ENCODE data around the gene ECM2. TPM values are rescaled to one million over a fixed set of nuclear protein-coding genes. Genes with fewer than 3 reads are reported as not detected.

ECM2 gene
- total RNA-seq, 1 donor from 2014 or later: 0.18 TPM

DNA sequence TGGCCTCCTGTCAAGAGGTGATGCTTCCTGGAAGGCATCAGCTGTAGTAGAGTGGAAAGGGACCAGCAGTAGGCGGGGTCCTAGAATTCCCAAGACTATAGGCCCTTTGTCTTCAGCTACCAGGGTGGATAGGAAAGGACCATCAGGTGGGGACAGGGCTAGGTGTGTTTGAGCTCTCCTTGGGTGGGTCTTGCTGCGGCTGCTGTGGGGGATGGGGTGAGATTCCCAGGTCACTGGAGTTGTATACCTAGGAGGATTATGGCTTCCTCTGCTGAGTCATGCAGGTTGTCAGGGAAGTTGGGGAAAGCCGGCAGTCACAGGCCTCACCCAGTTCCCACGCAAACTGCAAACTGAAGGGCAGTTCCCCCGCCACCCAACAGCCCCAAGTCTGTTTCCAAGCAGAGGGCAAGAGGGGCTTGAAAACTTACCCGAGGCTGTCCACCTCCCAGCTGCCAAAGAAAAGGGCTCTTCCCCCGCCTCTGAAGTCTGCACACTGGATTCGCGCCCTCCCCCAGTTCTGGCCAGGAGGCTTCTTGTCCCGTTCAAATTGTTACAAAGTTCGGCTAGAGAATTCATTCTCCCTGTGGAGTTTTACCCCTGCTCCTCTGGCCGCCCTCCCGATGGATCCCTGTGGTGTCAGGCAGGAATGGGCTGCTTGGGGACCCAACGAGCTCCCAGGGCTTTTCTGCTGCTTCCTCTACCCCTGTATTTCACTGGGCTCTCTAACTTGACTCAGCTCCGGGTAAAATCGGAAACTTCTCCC lies 23.0 kb upstream of the ECM2 start:
- no peak for FAIRE-seq
- Mint-ChIP-seq H3K27me3 (ENCODE audit: low read depth, unreplicated experiment) (no peaks in the 10 kb centered on the region), H3K4me3 (ENCODE audit: unreplicated experiment) (no peak overlapping the region), H3K9me3 (ENCODE audit: unreplicated experiment) (peaks cover 2% of the 10 kb centered on the region), H3K27ac (ENCODE audit: unreplicated experiment) (no peak overlapping the region), H3K36me3 (ENCODE audit: low read depth, unreplicated experiment) (no peaks in the 10 kb centered on the region), H3K4me1 (ENCODE audit: low read depth, unreplicated experiment) (peaks cover 5% of the 10 kb centered on the region)
- Histone ChIP-seq H3K4me3 (ENCODE audit: insufficient read depth, low read depth, low read length) (no peak overlapping the region), H4K20me1 (ENCODE audit: insufficient read depth, low read length) (no peaks in the 10 kb centered on the region), H3K4me2 (ENCODE audit: low read length) (no peak overlapping the region), H3K27me3 (ENCODE audit: insufficient read depth, low read length) (no peaks in the 10 kb centered on the region), H3K9ac (ENCODE audit: low read length) (no peak overlapping the region), H3K36me3 (ENCODE audit: insufficient read depth, low read length) (no peaks in the 10 kb centered on the region), H2AFZ (ENCODE audit: low read depth, low read length) (no peak overlapping the region), H3K9me3 (ENCODE audit: insufficient read depth, low read depth, low read length) (no peaks in the 10 kb centered on the region), H3K79me2 (ENCODE audit: insufficient read depth, low read length) (no peaks in the 10 kb centered on the region), H3K27ac (ENCODE audit: low read depth, low read length) (no peak overlapping the region), H3K4me1 (ENCODE audit: insufficient read depth, low read length) (peaks cover 10% of the 10 kb centered on the region)
- no peak for DNase-seq (ENCODE audit: low read depth)
- TF ChIP-seq, protein P1, sequence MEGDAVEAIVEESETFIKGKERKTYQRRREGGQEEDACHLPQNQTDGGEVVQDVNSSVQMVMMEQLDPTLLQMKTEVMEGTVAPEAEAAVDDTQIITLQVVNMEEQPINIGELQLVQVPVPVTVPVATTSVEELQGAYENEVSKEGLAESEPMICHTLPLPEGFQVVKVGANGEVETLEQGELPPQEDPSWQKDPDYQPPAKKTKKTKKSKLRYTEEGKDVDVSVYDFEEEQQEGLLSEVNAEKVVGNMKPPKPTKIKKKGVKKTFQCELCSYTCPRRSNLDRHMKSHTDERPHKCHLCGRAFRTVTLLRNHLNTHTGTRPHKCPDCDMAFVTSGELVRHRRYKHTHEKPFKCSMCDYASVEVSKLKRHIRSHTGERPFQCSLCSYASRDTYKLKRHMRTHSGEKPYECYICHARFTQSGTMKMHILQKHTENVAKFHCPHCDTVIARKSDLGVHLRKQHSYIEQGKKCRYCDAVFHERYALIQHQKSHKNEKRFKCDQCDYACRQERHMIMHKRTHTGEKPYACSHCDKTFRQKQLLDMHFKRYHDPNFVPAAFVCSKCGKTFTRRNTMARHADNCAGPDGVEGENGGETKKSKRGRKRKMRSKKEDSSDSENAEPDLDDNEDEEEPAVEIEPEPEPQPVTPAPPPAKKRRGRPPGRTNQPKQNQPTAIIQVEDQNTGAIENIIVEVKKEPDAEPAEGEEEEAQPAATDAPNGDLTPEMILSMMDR (IDR thresholded peaks at IDR 0.05; ENCODE audit: insufficient read depth, low read depth, low read length): no peak
- TF ChIP-seq EZH2 (IDR thresholded peaks at IDR 0.05; ENCODE audit: insufficient read depth, low read length): no peak

DNA sequence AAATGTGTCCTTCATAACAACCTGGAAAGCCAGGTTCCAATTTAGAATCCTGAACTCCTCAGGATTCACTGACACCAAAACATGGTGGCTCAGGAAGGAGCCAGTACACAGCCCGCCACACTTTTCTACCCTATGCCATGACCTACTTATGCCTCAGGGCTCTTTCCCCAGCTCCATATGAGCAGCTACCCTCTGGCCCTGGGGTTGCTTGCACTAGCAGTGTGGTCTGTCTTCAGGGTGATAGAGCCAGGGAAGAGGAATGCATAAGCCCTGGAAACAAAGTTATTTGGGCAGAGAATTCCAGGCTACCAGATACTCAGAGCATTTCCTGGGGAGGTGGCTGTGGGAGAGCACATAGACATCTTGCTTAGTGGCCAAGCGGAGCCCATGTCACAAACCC lies 15.0 kb upstream of the ECM2 start:
- Histone ChIP-seq H3K9ac (ENCODE audit: low read length) (no peak overlapping the region), H3K4me3 (ENCODE audit: insufficient read depth, low read depth, low read length) (no peak overlapping the region), H3K79me2 (ENCODE audit: insufficient read depth, low read length) (no peaks in the 10 kb centered on the region), H3K27me3 (ENCODE audit: insufficient read depth, low read length) (no peaks in the 10 kb centered on the region), H3K9me3 (ENCODE audit: insufficient read depth, low read depth, low read length) (no peaks in the 10 kb centered on the region), H4K20me1 (ENCODE audit: insufficient read depth, low read length) (no peaks in the 10 kb centered on the region), H3K4me2 (ENCODE audit: low read length) (no peak overlapping the region), H2AFZ (ENCODE audit: low read depth, low read length) (no peak overlapping the region), H3K27ac (ENCODE audit: low read depth, low read length) (no peak overlapping the region), H3K36me3 (ENCODE audit: insufficient read depth, low read length) (no peaks in the 10 kb centered on the region), H3K4me1 (ENCODE audit: insufficient read depth, low read length) (no peaks in the 10 kb centered on the region)
- H3K9me3 Mint-ChIP-seq (ENCODE audit: unreplicated experiment): no peaks in the 10 kb centered on the region
- no peaks in the 10 kb centered on the region for H3K27me3 Mint-ChIP-seq (ENCODE audit: low read depth, unreplicated experiment)
- H3K4me3 Mint-ChIP-seq (ENCODE audit: unreplicated experiment): no peak overlapping the region
- FAIRE-seq (no peak), DNase-seq (ENCODE audit: low read depth) (no peak)
- H3K27ac Mint-ChIP-seq (ENCODE audit: unreplicated experiment): no peak overlapping the region
- TF ChIP-seq EZH2 (IDR thresholded peaks at IDR 0.05; ENCODE audit: insufficient read depth, low read length): no peak
- TF ChIP-seq, protein P1 (IDR thresholded peaks at IDR 0.05; ENCODE audit: insufficient read depth, low read depth, low read length): no peak
- no peaks in the 10 kb centered on the region for H3K36me3 Mint-ChIP-seq (ENCODE audit: low read depth, unreplicated experiment)
- no peaks in the 10 kb centered on the region for H3K4me1 Mint-ChIP-seq (ENCODE audit: low read depth, unreplicated experiment)

DNA sequence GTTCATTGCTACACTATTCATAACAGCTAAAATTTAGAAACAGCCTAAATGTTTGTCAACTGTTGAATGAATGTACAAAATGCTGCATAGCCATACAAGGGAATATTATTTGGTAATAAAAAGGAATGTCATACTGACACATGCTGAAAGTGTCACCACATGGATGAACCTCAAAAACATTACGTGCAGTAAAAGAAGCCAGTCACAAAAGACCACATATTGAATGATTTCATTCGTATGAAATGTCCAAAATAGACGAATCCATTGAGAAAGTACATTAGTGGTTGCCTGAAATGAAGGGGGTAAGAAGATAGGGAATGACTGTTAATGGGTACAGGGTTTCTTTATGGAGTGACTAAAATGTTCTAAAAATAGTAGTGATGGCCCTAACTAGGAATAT lies 11.6 kb upstream of the ECM2 start:
- Mint-ChIP-seq H3K4me3 (ENCODE audit: unreplicated experiment) (no peak overlapping the region), H3K9me3 (ENCODE audit: unreplicated experiment) (no peaks in the 10 kb centered on the region), H3K36me3 (ENCODE audit: low read depth, unreplicated experiment) (no peaks in the 10 kb centered on the region), H3K27me3 (ENCODE audit: low read depth, unreplicated experiment) (no peaks in the 10 kb centered on the region), H3K4me1 (ENCODE audit: low read depth, unreplicated experiment) (no peaks in the 10 kb centered on the region), H3K27ac (ENCODE audit: unreplicated experiment) (no peak overlapping the region)
- Histone ChIP-seq H4K20me1 (ENCODE audit: insufficient read depth, low read length) (no peaks in the 10 kb centered on the region), H3K27ac (ENCODE audit: low read depth, low read length) (no peak overlapping the region), H3K9me3 (ENCODE audit: insufficient read depth, low read depth, low read length) (no peaks in the 10 kb centered on the region), H3K9ac (ENCODE audit: low read length) (no peak overlapping the region), H3K4me1 (ENCODE audit: insufficient read depth, low read length) (no peaks in the 10 kb centered on the region), H3K79me2 (ENCODE audit: insufficient read depth, low read length) (no peaks in the 10 kb centered on the region), H3K4me3 (ENCODE audit: insufficient read depth, low read depth, low read length) (no peak overlapping the region), H3K27me3 (ENCODE audit: insufficient read depth, low read length) (no peaks in the 10 kb centered on the region), H2AFZ (ENCODE audit: low read depth, low read length) (no peak overlapping the region), H3K36me3 (ENCODE audit: insufficient read depth, low read length) (no peaks in the 10 kb centered on the region), H3K4me2 (ENCODE audit: low read length) (no peak overlapping the region)
- FAIRE-seq: no peak
- DNase-seq (ENCODE audit: low read depth): no peak
- no peak for TF ChIP-seq EZH2 (IDR thresholded peaks at IDR 0.05; ENCODE audit: insufficient read depth, low read length)
- TF ChIP-seq, protein P1 (IDR thresholded peaks at IDR 0.05; ENCODE audit: insufficient read depth, low read depth, low read length): no peak
